HepG2 (cell line): ENCODE measurements around the gene NOL4L. TPM values are rescaled to one million over a fixed set of nuclear protein-coding genes. Genes with fewer than 3 reads are reported as not detected.

Experiments used
- ATM ChIP-seq: fragments of 450-650 bp; IDR thresholded peaks from 2 replicates; pipeline ENCODE4 v1.7.1; 2017; ENCODE audit warnings: mild to moderate bottlenecking, borderline replicate concordance
- DPF2 ChIP-seq: sonication (generic); formaldehyde crosslinking; IDR thresholded peaks from 2 replicates; pipeline ENCODE4 v1.4.0; 2020; ENCODE audit warnings: mild to moderate bottlenecking, low read depth, missing genetic modification reagents, borderline replicate concordance
- EZH2 ChIP-seq: conservative IDR thresholded peaks from 2 replicates; pipeline ENCODE4 v1.6.1; 2012; ENCODE audit warnings: mild to moderate bottlenecking, low read depth, low read length, moderate library complexity
- HNRNPH1 ChIP-seq: fragments of 200-400 bp; formaldehyde crosslinking; optimal IDR thresholded peaks from 2 replicates; pipeline ENCODE3; 2017; ENCODE audit warnings: mild to moderate bottlenecking, low read depth, low read length
- JDP2 ChIP-seq: sonication (generic); formaldehyde crosslinking; IDR thresholded peaks from 2 replicates; pipeline ENCODE4 v1.8.1; 2022; ENCODE audit warnings: missing genetic modification reagents, borderline replicate concordance
- MED1 ChIP-seq: sonication (generic); formaldehyde crosslinking; IDR thresholded peaks from 2 replicates; pipeline ENCODE4 v1.4.0; 2020; ENCODE audit warnings: missing genetic modification reagents
- MEIS2 ChIP-seq: sonication (generic); formaldehyde crosslinking; IDR thresholded peaks from 2 replicates; pipeline ENCODE4 v1.9.0; 2021; ENCODE audit warnings: mild to moderate bottlenecking, missing genetic modification reagents
- MIER3 ChIP-seq: IDR thresholded peaks from 2 replicates; pipeline ENCODE4 v1.6.1; 2016; ENCODE audit warnings: missing compliant biosample characterization, borderline replicate concordance
- MYC ChIP-seq: sonication (generic); formaldehyde crosslinking; IDR thresholded peaks from 2 replicates; pipeline ENCODE4 v1.9.0; 2021; ENCODE audit warnings: missing genetic modification reagents, borderline replicate concordance
- PCBP1 ChIP-seq: fragments of 200-400 bp; formaldehyde crosslinking; IDR thresholded peaks from 2 replicates; pipeline ENCODE4 v1.6.1; 2017; ENCODE audit warnings: mild to moderate bottlenecking, low read depth, low read length, borderline replicate concordance
- PHB2 ChIP-seq: fragments of 450-650 bp; IDR thresholded peaks from 2 replicates; pipeline ENCODE4 v1.6.1; 2018; ENCODE audit not compliant: partially characterized antibody
- PHF20 ChIP-seq: sonication (generic); formaldehyde crosslinking; IDR thresholded peaks from 2 replicates; pipeline ENCODE4 v1.5.0; 2020; ENCODE audit warnings: mild to moderate bottlenecking, missing genetic modification reagents
- SRSF1 ChIP-seq: fragments of 200-400 bp; formaldehyde crosslinking; optimal IDR thresholded peaks from 2 replicates; pipeline ENCODE3; 2017; ENCODE audit warnings: mild to moderate bottlenecking, low read depth, low read length, moderate library complexity
- YEATS2 ChIP-seq: sonication (generic); formaldehyde crosslinking; IDR thresholded peaks from 2 replicates; pipeline ENCODE4 v1.4.0; 2020; ENCODE audit warnings: missing genetic modification reagents, borderline replicate concordance
- ZNF333 ChIP-seq: sonication (generic); formaldehyde crosslinking; IDR thresholded peaks from 2 replicates; pipeline ENCODE4 v1.4.0; 2020; ENCODE audit warnings: mild to moderate bottlenecking, missing genetic modification reagents, borderline replicate concordance
- ZNF33A ChIP-seq: sonication (generic); formaldehyde crosslinking; IDR thresholded peaks from 2 replicates; pipeline ENCODE4 v1.5.1; 2020; ENCODE audit warnings: missing genetic modification reagents, mild to moderate bottlenecking, moderate library complexity, borderline replicate concordance
- ZNF350 ChIP-seq: sonication (generic); formaldehyde crosslinking; IDR thresholded peaks from 2 replicates; pipeline ENCODE4 v1.4.0; 2020; ENCODE audit warnings: mild to moderate bottlenecking, low read depth, missing genetic modification reagents, borderline replicate concordance
- ZNF552 ChIP-seq: sonication (generic); formaldehyde crosslinking; IDR thresholded peaks from 2 replicates; pipeline ENCODE4 v1.9.0; 2022; ENCODE audit warnings: missing genetic modification reagents, mild to moderate bottlenecking, borderline replicate concordance
- polyA plus RNA-seq, 8 experiments: library from polyadenylated mRNA; depleted of rRNA in 3 of 8; stranded (reverse) in 7 of 8; unstranded in 1 of 8; fragments of >200 nt; fragmentation: Illumina TruSeq in 4 of 8; extraction: Trizol in 4 of 8; gene quantifications; 2 replicates each; pipeline versions ENCODE4 v1.2.1 to v1.2.3, GENCODE V29; 2011 to 2016; ENCODE audit warnings: low read depth in 4 of 8, missing spikeins in 1 of 8, mixed read lengths in 1 of 8; ENCODE audit not compliant: insufficient read depth in 1 of 8
- total RNA-seq, 5 experiments: library from RNA; depleted of rRNA; stranded (reverse); fragments of >200 nt; fragmentation: Illumina TruSeq; extraction: Trizol; gene quantifications; 2 replicates each; pipeline ENCODE4 v1.2.3, GENCODE V29; 2016; ENCODE audit warnings: low read depth in 1 of 5
- TF ChIP-seq, protein P1 (sequence below): sonication (generic); formaldehyde crosslinking; IDR thresholded peaks from 2 replicates; pipeline ENCODE4 v1.4.0; 2020; ENCODE audit warnings: mild to moderate bottlenecking, low read depth, missing genetic modification reagents
- TF ChIP-seq, protein P2 (sequence below): sonication (generic); formaldehyde crosslinking; IDR thresholded peaks from 2 replicates; pipeline ENCODE4 v1.4.0; 2020; ENCODE audit warnings: mild to moderate bottlenecking, missing genetic modification reagents
- TF ChIP-seq, protein P3 (sequence below): sonication (generic); formaldehyde crosslinking; IDR thresholded peaks from 2 replicates; pipeline ENCODE4; 2020; ENCODE audit warnings: missing genetic modification reagents, mild to moderate bottlenecking, borderline replicate concordance
- TF ChIP-seq, protein P4 (sequence below): IDR thresholded peaks from 2 replicates; pipeline ENCODE4 v1.6.1; 2018; ENCODE audit warnings: missing genetic modification reagents, mild to moderate bottlenecking, missing compliant biosample characterization
- TF ChIP-seq, protein P5 (sequence below): sonication (generic); formaldehyde crosslinking; IDR thresholded peaks from 2 replicates; pipeline ENCODE4 v1.8.0; 2022; ENCODE audit warnings: mild to moderate bottlenecking, missing genetic modification reagents

Gene NOL4L
- total and polyA plus RNA-seq, 2 of the 13 experiments (the other 11 are each of a cell fraction or from before 2014, with no cell fraction given) = 16.6 to 35.4 TPM

DNA sequence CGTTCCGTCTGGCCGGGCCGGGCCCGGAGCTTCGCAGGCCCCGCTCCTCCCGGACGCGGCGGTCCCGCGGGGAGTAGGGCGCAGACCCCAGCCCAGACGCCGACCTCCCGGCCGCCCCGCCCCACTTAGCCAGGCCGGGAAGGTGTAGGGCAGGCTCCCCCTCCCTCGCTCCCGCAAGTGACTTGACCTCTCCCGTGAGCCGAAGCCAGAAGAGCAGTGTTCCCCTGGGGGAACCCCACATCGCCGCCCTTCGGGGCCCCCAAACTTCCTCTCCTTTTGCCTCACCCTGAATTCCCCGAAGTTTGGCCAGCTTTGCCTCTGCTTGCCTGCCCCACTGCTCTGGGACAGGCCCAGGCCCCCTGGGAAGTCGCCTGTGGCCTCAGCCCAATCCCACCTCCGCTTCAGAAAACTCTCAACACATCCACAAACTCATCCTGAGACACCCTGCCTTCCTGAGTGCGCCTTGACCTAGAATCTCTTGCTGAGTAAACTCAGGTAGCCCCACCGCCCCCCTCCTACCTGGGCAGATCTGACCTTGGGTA, 524 bp upstream of the NOL4L start (continued):
- TF ChIP-seq, protein P1, sequence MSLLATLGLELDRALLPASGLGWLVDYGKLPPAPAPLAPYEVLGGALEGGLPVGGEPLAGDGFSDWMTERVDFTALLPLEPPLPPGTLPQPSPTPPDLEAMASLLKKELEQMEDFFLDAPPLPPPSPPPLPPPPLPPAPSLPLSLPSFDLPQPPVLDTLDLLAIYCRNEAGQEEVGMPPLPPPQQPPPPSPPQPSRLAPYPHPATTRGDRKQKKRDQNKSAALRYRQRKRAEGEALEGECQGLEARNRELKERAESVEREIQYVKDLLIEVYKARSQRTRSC (CRISPR knock-in tag) = peak; percentile 69; the same call in 1 of the 2 replicates
- TF ChIP-seq SRSF1 = peak; percentile 30
- 0 out of 2 replicates have a peak, but pooled peaks have one; percentile 22 for TF ChIP-seq MEIS2
- TF ChIP-seq MED1 = 0 out of 2 replicates have a peak, but pooled peaks have one; percentile 27
- TF ChIP-seq MYC = 0 out of 2 replicates have a peak, but pooled peaks have one; percentile 9
- TF ChIP-seq ZNF552 = 0 out of 2 replicates have a peak, but pooled peaks have one; percentile 11
- 0 out of 2 replicates have a peak, but pooled peaks have one; percentile 51 for TF ChIP-seq ZNF333 (CRISPR knock-in tag)
- 0 out of 2 replicates have a peak, but pooled peaks have one; percentile 19 for TF ChIP-seq ZNF350
- TF ChIP-seq HNRNPH1 = no peak
- no peak for TF ChIP-seq JDP2 (CRISPR knock-in tag)
- no peak for TF ChIP-seq PHB2
- no peak for TF ChIP-seq MIER3 (CRISPR knock-in tag)
- TF ChIP-seq, protein P2, sequence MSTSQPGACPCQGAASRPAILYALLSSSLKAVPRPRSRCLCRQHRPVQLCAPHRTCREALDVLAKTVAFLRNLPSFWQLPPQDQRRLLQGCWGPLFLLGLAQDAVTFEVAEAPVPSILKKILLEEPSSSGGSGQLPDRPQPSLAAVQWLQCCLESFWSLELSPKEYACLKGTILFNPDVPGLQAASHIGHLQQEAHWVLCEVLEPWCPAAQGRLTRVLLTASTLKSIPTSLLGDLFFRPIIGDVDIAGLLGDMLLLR = 0 out of 2 replicates have a peak, but pooled peaks have one; percentile 47
- TF ChIP-seq, protein P3, sequence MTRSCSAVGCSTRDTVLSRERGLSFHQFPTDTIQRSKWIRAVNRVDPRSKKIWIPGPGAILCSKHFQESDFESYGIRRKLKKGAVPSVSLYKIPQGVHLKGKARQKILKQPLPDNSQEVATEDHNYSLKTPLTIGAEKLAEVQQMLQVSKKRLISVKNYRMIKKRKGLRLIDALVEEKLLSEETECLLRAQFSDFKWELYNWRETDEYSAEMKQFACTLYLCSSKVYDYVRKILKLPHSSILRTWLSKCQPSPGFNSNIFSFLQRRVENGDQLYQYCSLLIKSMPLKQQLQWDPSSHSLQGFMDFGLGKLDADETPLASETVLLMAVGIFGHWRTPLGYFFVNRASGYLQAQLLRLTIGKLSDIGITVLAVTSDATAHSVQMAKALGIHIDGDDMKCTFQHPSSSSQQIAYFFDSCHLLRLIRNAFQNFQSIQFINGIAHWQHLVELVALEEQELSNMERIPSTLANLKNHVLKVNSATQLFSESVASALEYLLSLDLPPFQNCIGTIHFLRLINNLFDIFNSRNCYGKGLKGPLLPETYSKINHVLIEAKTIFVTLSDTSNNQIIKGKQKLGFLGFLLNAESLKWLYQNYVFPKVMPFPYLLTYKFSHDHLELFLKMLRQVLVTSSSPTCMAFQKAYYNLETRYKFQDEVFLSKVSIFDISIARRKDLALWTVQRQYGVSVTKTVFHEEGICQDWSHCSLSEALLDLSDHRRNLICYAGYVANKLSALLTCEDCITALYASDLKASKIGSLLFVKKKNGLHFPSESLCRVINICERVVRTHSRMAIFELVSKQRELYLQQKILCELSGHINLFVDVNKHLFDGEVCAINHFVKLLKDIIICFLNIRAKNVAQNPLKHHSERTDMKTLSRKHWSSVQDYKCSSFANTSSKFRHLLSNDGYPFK (CRISPR knock-in tag) = no peak
- TF ChIP-seq ZNF33A = no peak
- TF ChIP-seq, protein P4, sequence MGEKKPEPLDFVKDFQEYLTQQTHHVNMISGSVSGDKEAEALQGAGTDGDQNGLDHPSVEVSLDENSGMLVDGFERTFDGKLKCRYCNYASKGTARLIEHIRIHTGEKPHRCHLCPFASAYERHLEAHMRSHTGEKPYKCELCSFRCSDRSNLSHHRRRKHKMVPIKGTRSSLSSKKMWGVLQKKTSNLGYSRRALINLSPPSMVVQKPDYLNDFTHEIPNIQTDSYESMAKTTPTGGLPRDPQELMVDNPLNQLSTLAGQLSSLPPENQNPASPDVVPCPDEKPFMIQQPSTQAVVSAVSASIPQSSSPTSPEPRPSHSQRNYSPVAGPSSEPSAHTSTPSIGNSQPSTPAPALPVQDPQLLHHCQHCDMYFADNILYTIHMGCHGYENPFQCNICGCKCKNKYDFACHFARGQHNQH (CRISPR knock-in tag) = no peak
- TF ChIP-seq PCBP1 = peak; percentile 72; the same call in 1 of the 2 replicates
- TF ChIP-seq ATM = no peak
- TF ChIP-seq, protein P5, sequence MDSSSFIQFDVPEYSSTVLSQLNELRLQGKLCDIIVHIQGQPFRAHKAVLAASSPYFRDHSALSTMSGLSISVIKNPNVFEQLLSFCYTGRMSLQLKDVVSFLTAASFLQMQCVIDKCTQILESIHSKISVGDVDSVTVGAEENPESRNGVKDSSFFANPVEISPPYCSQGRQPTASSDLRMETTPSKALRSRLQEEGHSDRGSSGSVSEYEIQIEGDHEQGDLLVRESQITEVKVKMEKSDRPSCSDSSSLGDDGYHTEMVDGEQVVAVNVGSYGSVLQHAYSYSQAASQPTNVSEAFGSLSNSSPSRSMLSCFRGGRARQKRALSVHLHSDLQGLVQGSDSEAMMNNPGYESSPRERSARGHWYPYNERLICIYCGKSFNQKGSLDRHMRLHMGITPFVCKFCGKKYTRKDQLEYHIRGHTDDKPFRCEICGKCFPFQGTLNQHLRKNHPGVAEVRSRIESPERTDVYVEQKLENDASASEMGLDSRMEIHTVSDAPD (CRISPR knock-in tag) = no peak
- no peak for TF ChIP-seq PHF20
- peak; percentile 70; the same call in 1 of the 2 replicates for TF ChIP-seq EZH2
- no peak for TF ChIP-seq DPF2 (CRISPR knock-in tag)
- TF ChIP-seq YEATS2 (CRISPR knock-in tag) = no peak
